IPS-18c (cell line): Measurements from ENCODE around the gene NHP2.

Experiments used
- H3K4me3 ChIP-seq: 2 replicates; pipeline ENCODE4 v1.7.0; 2013; ENCODE audit warnings: low read depth, mild to moderate bottlenecking, low read length, moderate library complexity; ENCODE audit not compliant: insufficient read depth
- H3K9me3 ChIP-seq: one replicate; pipeline ENCODE4 v1.6.1; 2013; ENCODE audit warnings: mild to moderate bottlenecking, low read length, moderate library complexity; ENCODE audit not compliant: control insufficient read depth, insufficient read depth

NHP2 gene

DNA sequence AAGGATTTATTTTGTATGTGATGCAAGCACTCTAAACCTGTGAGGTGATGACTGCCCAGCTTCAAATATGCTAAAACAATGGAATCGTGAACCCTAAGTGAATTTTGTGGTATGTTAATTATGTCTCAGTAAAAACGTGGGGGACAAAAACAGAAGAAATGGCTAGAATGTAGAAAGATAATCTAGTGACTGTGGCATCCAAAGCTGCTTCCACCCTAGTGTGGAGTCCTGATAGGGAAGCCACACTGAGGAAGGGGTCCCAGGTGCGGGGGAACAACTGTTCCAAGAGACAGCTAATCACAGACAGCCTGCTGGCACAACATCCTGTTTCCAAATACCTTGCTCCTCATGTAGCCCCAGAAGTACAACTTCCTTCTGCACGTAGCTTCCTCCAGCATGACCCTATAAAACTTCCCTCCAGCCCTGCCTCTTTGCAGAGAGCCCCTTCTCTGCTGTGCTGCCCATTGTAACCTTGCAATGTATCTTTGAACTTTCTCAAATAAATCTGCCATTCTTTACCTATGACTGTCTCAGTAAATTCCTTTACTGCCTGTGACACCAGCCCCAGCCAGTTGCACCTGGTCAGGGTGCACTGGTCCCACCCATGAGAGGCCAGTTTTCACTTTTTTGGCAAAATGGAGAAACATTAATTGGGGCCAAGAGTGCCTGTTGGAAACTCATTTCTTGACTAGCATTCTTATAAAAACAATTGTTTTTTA, 28.6 kb upstream of the NHP2 start:
- H3K9me3 ChIP-seq = no peaks in the 10 kb centered on the region

DNA sequence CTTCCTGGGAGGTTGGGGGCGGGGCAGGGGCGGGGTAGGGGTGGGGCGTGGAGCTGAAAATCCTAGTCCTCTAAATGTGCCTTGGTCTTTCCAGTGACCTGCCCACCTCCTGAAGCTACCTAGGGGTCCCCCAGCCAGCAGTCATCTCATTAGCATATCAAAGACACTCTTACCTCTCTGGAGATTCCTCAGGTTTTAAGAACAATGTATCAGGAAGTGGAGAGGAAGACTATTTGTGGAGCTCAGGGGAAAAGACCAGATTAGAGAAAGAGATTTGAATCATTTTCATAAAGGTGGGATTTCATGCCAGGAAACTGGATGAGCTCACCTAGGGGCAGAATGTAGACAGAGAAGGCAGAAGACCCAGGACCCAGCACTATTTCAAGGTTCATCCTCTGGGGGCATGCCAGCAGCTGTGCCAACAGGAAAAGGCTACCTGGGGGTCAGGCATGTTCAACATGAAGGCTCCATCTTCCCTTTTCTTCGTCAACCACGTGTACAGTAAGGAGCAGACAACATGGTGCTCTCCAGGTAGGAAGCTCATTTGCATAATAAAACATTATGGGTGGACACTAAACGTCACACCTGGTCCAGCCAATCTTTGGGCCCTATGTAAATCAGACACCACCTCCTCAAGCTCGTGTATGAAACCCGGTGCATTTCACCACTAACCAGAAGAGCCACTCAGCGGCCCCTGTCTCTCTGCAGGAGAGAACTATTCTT, 26.6 kb upstream of the NHP2 start:
- Histone ChIP-seq H3K4me3 (no peak overlapping the region), H3K9me3 (no peaks in the 10 kb centered on the region)

More for the DNA sequence above, 28.6 kb upstream of the NHP2 start:
- no peak overlapping the region for H3K4me3 ChIP-seq

DNA sequence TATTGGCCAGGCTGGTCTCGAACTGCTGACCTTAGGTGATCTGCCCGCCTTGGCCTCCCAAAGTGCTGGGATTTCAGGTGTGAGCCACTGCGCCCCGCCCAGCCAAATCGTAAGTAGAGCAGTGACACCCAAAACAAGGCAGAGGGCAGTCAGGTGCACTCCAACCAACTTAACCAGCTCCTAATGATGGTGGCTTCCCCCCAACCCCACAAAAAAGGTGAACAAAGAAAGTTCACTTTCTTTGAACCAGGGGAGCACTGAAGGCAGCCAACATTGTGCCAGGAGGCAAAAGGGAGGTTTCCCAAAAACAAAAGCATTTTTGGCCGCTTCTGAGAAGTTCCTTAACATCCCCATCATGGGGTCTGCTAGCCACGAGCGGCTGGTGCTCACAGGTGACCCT, 23.9 kb upstream of the NHP2 start:
- Histone ChIP-seq H3K4me3 (no peak overlapping the region), H3K9me3 (no peaks in the 10 kb centered on the region)

DNA sequence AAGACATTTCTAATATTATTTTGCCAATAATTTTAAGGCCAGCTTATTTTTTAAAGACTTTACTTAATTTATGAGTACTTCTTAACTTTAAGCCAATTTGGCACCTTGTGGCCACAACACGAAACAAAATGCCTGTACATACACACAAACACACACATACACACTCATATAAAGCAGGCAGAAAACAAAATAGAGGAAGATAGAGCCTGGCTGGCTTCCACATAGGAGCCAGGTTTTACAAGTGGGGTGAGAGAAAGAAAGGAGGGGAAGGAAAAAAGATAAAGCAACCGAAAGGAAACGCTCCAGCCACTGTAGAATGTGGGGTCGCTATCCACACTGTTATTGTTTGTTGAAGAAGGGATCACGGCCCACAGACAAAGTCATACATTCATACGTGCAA, 23.1 kb upstream of the NHP2 start:
- H3K4me3 ChIP-seq = no peak overlapping the region
- H3K9me3 ChIP-seq = no peaks in the 10 kb centered on the region

DNA sequence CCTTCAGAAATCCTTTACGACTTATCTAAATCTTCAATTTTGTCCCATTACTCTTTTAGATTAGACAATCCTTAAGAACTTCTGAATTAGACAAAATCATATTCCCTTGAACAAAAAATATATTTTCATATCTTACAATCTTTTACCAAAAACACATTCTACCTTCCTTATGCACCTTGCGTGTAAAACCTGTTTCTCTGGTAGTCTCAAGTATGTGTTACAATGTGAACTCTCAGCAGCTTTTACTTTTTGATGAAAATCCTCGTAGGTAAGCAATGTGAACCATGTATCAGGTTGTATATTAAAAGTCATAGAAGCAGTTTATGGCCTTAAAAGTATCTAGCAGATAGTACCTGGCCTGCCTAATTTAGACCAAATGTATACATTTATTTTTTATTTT, 20.8 kb upstream of the NHP2 start:
- Histone ChIP-seq H3K4me3 (no peak overlapping the region), H3K9me3 (no peaks in the 10 kb centered on the region)

DNA sequence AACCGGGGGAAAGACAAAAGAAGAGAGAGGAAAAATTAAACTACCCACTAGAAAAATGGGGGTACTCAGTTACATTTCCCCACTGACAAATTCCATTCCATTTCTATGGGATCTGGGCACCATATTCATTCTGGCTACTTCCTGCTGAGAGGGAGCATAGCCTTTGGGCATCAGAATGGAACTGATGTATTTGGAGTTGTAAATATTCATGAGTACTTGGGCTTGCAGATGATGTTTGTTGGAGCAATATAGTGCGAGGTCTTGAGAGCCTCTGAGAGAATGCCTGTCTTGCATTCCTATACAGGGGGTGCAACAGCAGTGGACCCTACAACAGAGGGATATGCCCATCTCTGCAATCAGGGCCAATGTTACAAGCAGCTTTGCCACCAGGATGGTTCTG, 16.8 kb upstream of the NHP2 start:
- Histone ChIP-seq H3K9me3 (no peaks in the 10 kb centered on the region), H3K4me3 (no peak overlapping the region)

DNA sequence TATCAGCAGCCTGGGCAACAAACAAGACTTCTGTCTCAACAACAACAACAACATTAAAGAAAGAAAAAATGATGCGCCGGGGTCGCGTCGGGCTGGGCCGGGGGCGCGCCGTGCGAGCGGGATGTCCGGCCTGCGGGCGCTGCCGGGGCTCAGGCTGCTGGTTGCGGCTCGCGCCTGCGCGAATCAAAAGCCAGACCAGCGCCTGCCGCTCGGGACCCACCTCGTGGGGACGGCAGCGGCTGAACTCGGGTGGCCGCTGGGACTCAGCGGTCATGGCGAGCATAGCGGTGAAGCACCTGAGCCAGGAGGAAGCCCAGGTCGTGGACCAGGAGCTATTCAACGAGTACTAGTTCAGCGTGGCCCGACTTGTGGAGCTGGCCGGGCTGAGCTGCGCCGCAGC, 11.9 kb upstream of the NHP2 start:
- peaks cover 2% of the 10 kb centered on the region for H3K9me3 ChIP-seq
- no peak overlapping the region for H3K4me3 ChIP-seq

DNA sequence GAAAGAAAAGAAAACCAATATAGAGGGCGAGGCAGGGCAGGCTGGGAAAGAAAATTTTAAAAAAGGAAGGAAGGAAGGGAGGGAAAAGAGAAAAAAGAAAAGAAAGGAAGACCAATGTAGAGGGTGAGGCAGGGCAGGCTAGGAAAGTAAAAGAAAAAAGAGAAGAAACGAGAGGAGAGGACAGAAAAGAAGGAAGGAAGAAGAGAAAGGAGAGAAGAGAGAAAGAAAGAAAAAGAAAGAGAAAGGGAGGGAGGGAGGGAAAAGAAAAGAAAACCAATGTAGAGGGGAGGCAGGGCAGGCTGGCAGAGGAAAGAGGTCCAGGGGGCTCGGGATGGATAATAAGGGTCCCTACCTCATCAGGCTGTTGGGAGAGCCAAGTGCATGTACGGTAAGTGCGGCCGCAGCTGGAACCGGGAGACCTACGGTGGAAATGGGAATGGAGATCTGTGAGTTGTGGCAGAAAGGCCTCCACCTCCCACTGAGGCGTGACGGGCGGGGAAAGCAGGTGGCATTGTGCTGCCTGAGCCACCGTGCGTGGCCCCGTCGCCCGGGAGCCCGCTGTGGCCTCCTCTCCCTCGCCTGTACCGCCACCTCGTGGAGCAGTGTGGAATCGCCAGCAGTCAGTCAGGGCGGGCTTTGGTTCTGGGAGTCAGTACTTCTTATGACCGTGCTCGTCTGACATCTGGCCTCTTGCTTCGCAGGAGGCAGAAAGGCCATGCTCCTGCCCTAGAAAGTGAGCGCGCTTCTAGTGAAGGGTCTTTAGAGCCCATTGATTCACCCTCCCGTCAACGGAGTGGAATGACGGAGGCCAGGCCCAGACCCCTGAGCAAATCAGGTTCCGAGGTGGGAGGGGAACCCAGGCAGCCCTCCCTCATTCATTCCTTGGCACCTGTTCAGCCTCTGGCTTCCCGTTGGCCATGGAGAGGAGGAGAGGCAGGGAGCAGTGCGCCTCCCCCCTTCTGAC, 10.4 kb upstream of the NHP2 start:
- H3K9me3 ChIP-seq = peaks cover 2% of the 10 kb centered on the region
- peak overlapping the region; percentile 34 for H3K4me3 ChIP-seq

DNA sequence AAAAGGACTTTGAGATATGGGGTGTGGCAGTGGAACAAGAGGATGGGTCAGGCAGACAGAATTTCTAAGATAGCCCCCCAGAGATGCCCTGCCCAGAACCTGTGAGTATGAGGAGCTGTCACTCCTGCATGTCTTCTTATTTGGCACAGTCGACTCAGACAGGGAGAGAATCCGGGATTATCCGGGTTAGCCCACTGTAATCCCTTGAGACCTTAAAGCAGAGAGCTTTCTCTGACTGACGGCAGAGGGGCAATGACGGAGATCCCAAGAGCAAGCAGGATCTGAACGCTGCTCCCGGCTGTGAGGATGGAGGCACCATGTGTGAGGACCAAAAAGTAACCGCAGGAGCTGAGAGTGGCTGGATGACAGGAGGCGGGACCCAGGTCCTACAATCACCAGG, 8.8 kb upstream of the NHP2 start:
- Histone ChIP-seq H3K9me3 (peaks cover 2% of the 10 kb centered on the region), H3K4me3 (no peak overlapping the region)

DNA sequence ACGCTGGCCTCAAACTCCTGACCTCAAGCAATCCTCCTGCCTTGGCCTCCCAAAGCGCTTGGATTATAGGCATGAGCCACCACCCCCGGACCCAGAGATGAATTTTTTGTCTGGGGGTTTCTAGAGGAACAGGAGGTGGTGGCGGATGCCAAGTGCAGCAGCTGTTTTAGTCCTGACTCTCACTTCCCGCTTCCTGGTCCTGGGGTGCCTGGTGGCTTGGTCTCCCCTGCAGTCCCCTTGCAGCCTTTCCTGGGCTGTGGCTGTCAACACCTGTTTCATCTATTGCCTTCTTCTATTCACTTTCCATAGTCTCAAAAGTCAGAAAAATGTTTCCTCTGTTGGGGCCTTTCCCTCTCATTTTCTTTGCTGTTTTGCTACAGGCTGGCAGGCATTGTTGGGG, 6.5 kb upstream of the NHP2 start:
- H3K4me3 ChIP-seq = no peak overlapping the region
- H3K9me3 ChIP-seq = peaks cover 2% of the 10 kb centered on the region

DNA sequence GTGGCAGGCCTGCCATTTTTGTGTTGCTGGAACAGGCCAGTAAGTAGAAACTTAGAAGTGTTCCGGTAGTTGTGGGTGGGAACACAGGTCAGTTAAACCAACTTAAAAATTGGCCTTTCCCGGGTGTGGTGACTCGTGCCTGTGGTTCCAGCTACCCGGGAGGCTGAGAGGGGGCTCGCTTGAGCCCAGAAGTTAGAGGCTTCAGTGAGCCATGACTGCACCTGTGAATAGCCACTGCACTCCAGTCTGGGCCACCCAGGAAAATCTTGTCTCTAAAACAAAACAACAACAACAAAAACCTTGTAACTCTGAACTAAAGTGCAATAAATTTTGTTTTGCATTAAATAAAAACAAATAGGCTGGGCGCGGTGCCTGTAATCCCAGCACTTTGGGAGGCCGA, 1.4 kb upstream of the NHP2 start:
- Histone ChIP-seq H3K4me3 (no peak overlapping the region), H3K9me3 (no peaks in the 10 kb centered on the region)

DNA sequence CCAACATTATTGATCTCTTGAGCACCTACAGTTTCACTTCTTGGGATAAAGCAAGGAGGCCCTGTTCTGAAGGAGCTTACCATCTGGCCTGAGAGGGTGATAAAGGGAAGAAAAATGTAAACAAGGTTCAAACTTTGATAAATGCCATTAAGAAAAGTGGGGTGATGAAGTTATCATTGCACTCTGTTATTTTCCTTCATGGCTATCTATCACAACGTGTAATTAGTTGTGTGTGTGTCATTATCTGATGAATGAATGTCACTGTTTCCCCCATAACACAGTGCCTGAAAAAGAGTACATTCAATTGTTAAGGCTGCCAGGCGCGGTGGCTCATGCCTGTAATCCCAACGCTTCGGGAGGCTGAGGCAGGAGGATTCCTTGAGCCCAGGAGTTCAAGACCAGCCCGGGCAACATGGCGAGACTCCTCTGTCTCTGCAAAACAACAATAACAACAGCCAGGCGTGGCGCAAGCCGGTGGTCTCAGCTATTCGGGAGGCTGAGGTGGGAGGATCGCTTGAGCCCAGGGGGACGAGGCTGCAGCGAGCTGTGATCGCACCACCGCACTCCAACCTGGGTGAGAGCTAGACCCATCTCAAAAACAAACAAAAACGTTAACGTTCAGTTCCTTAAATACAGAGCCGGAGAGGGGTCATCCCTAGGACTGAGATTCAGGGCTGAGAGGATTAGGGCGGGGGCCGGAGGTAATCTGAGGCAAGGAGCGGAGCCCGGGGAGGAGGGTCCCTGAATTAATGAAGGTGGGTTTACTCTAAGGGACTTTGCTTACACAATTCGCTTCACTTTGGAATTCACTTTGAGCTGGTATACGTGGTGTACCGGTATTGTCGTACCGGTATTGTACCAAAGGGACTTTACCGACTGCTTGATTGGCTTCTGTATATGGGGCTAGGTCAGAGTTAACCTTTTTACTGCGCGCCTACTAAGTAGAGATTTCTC, 917 bp downstream of the NHP2 start:
- H3K9me3 ChIP-seq = no peaks in the 10 kb centered on the region
- H3K4me3 ChIP-seq = peak overlapping the region; percentile 74

DNA sequence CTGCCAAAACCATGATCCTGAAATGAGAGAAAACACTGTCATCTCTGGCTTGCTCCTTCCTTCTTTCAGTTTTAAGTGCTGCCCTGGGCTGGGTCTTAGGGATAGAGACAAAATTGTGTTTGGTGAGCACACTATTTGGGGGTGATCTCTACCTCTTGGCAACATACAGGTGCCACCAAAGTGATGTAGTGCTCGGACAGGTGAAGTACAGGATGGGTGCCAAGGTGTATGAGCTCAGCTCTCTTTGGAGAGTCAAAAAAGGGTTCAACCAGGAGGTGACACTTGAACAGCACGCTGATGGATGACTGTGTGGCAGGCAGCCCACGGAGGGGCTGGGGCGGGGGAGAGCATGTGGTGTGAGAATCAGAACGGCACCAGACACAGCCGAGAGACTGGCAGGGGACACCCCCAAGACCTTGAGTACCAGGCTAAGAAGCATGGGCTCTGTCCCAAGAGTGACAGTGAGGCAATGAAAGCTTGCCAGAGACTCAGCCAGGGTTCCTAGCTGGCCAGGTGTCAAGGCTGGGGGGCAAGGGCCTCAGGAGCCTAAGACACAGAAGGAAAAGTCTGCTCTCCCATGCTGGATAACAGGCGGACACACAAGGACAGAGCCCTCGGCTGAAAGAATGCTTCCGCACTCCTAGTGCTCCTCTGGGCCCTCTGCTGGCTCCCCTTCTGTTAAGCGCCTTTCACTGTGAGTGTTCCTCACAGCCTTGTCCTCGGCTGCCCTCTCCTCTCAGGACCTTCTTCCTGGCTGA, 2.5 kb downstream of the NHP2 start:
- Histone ChIP-seq H3K9me3 (no peaks in the 10 kb centered on the region), H3K4me3 (no peak overlapping the region)

DNA sequence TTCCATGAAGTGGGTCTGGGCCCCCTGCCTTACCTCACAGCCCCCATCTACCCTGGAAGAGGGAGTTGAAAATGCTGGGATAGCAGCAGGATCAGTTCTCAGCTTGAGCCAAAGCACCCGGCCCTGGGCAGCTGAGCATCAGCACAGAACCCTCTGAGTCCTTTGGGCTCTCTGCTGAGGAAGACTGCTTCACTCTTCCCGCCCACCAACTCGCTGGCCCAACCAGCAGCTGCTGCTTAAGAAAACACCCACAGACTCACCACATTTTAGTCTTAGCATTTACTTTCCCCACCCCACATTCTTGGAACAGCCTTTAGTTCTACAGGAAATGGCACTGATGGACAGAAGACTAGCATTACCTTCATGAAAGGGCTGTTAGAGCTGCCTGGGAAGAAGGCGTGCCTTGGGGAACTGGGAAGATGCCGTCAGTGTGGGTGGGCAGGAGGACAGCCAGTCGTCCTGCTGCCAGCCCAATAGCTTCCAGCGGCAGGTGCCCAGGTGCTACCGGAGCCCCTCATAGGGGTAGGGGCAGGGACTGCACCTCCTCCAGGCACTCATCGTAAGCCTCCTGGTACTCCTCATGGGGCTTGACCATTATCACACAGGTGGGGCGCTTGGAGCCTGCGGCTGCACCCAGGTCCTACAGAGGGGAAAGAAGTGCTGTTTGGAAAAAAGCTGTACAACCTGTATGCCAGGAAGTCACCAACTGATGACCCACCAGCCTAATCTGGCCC, 4.3 kb downstream of the NHP2 start:
- Histone ChIP-seq H3K9me3 (no peaks in the 10 kb centered on the region), H3K4me3 (no peak overlapping the region)

DNA sequence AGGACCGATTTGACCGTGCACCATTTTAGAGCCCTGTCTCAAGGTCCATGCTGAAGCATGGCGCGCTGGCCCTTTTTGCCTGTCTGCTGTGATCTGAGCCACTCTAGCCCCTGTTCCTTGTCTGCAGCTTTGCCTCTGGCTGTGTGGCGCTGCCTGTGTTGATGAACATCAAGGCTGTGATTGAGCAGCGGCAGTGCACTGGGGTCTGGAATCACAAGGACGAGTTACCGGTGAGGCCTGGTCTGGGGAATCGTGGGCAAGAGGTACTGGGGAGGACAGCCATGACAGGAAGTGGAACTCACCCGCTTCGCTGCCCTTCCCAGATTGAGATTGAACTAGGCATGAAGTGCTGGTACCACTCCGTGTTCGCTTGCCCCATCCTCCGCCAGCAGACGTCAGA, 6.3 kb downstream of the NHP2 start:
- Histone ChIP-seq H3K4me3 (no peak overlapping the region), H3K9me3 (no peaks in the 10 kb centered on the region)
